Liver (tissue), 9 donors: ENCODE data around the gene ULBP1. TPM values are rescaled to one million over a fixed set of nuclear protein-coding genes. Genes with fewer than 3 reads are reported as not detected.

Experiments used
- DNase-seq: peaks from one replicate; pipeline ENCODE4 v3.0.0-alpha.2; 2017; ENCODE audit warnings: low spot score
- H3K27ac ChIP-seq, 2 donors: one replicate each; pipeline ENCODE4 v1.7.0; 2013; ENCODE audit warnings: inconsistent platforms in 2 of 2, low read length in 2 of 2, control low read depth in 1 of 2, low read depth in 1 of 2, mild to moderate bottlenecking in 1 of 2
- H3K27me3 ChIP-seq, 4 donors: one replicate each; pipeline versions ENCODE4 v1.6.1 to v1.7.0; 2013; ENCODE audit warnings: low read length in 3 of 4, inconsistent platforms in 1 of 4, mild to moderate bottlenecking in 1 of 4, moderate library complexity in 1 of 4; ENCODE audit not compliant: control insufficient read depth in 4 of 4, insufficient read depth in 4 of 4
- H3K36me3 ChIP-seq, 4 donors: one replicate each; pipeline versions ENCODE4 v1.6.1 to v1.7.0; 2013; ENCODE audit warnings: low read length in 3 of 4, mild to moderate bottlenecking in 3 of 4, low read depth in 1 of 4, moderate library complexity in 1 of 4; ENCODE audit not compliant: control insufficient read depth in 4 of 4, insufficient read depth in 3 of 4
- H3K4me1 ChIP-seq, 4 donors: one replicate each; pipeline versions ENCODE4 v1.6.1 to v1.7.0; 2013; ENCODE audit warnings: low read length in 3 of 4, mild to moderate bottlenecking in 3 of 4, moderate library complexity in 1 of 4; ENCODE audit not compliant: control insufficient read depth in 4 of 4, insufficient read depth in 4 of 4
- H3K4me3 ChIP-seq, 3 donors: one replicate each; pipeline versions ENCODE4 v1.6.1 to v1.7.0; 2013; ENCODE audit warnings: low read length in 3 of 3, control low read depth in 1 of 3, low read depth in 1 of 3, mild to moderate bottlenecking in 1 of 3
- H3K9ac ChIP-seq, 2 donors: one replicate each; pipeline ENCODE4 v1.7.0; 2013; ENCODE audit warnings: low read length in 2 of 2, mild to moderate bottlenecking in 2 of 2, moderate library complexity in 2 of 2, control low read depth in 1 of 2, low read depth in 1 of 2
- H3K9me3 ChIP-seq, 4 donors: one replicate each; pipeline versions ENCODE4 v1.6.1 to v1.7.0; 2013; ENCODE audit warnings: low read length in 3 of 4; ENCODE audit not compliant: control insufficient read depth in 4 of 4
- ATF3 ChIP-seq: IDR thresholded peaks from 2 replicates; pipeline ENCODE4 v1.6.1; 2016; ENCODE audit warnings: antibody characterized with exemption
- EGR1 ChIP-seq, 2 donors: IDR thresholded peaks; 2 replicates each; pipeline ENCODE4 v1.6.1; 2016 to 2018; ENCODE audit warnings: antibody characterized with exemption in 2 of 2, low read depth in 2 of 2
- FOXA1 ChIP-seq: IDR thresholded peaks from 2 replicates; pipeline ENCODE4 v1.6.1; 2016; ENCODE audit warnings: antibody characterized with exemption
- FOXA2 ChIP-seq: IDR thresholded peaks from 2 replicates; pipeline ENCODE4 v1.6.1; 2016; ENCODE audit warnings: antibody characterized with exemption
- GABPA ChIP-seq, 2 donors: IDR thresholded peaks in 1 of 2; conservative IDR thresholded peaks in 1 of 2; 2 replicates each; pipeline ENCODE4 v1.6.1; 2016; ENCODE audit warnings: antibody characterized with exemption in 2 of 2, mild to moderate bottlenecking in 1 of 2, moderate library complexity in 1 of 2
- HNF4A ChIP-seq, 2 donors: conservative IDR thresholded peaks; 2 replicates each; pipeline ENCODE4 v1.6.1; 2016; ENCODE audit warnings: antibody characterized with exemption in 2 of 2, mild to moderate bottlenecking in 2 of 2
- HNF4G ChIP-seq: IDR thresholded peaks from 2 replicates; pipeline ENCODE4 v1.6.1; 2016; ENCODE audit warnings: antibody characterized with exemption
- JUND ChIP-seq, 2 donors: IDR thresholded peaks; 2 replicates each; pipeline ENCODE4 v1.6.1; 2016; ENCODE audit warnings: antibody characterized with exemption in 2 of 2
- NR2F2 ChIP-seq: IDR thresholded peaks from 2 replicates; pipeline ENCODE4 v1.6.1; 2016; ENCODE audit warnings: antibody characterized with exemption
- SP1 ChIP-seq: IDR thresholded peaks from 2 replicates; pipeline ENCODE4 v1.6.1; 2018; ENCODE audit warnings: antibody characterized with exemption, mild to moderate bottlenecking
- YY1 ChIP-seq: IDR thresholded peaks from 2 replicates; pipeline ENCODE4 v1.6.1; 2016; ENCODE audit warnings: antibody characterized with exemption, mild to moderate bottlenecking
- WGBS: extraction: QIAGEN DNeasy Blood & Tissue Kit; methylation state at CpG from one replicate; pipeline ENCODE4 v1.1.7; 2013; 5-methylcytosine and 5-hydroxymethylcytosine counted together
- polyA plus RNA-seq, 2 donors: library from polyadenylated mRNA; stranded (reverse) in 1 of 2; unstranded in 1 of 2; fragments of 200-250 nt in 1 of 2; fragments of >200 nt in 1 of 2; fragmentation: Nextera tagmentation in 1 of 2; extraction: Ambion mirVana in 1 of 2; gene quantifications; one replicate each; pipeline versions ENCODE4 v1.2.1 to v1.2.3, GENCODE V29; 2013 to 2015
- total RNA-seq, 2 donors: library from RNA; depleted of rRNA; stranded (reverse); fragments of >200 nt; gene quantifications; one replicate each; pipeline ENCODE4 v1.2.3, GENCODE V29; 2014
- TF ChIP-seq, protein P1 (sequence below): fragments of 150-350 bp; IDR thresholded peaks from 2 replicates; pipeline ENCODE4 v1.5.1; 2017; ENCODE audit warnings: improper control_type of control experiment, low read depth, low read length; ENCODE audit not compliant: missing input control
- TF ChIP-seq, protein P2 (sequence below): IDR thresholded peaks from 2 replicates; pipeline ENCODE4 v1.6.1; 2016; ENCODE audit warnings: antibody characterized with exemption, mild to moderate bottlenecking
- TF ChIP-seq, protein P3 (sequence below): IDR thresholded peaks from 2 replicates; pipeline ENCODE4 v1.6.1; 2016; ENCODE audit warnings: antibody characterized with exemption
- TF ChIP-seq, protein P4 (sequence below): IDR thresholded peaks from 2 replicates; pipeline ENCODE4 v1.6.1; 2016; ENCODE audit warnings: antibody characterized with exemption
- donor health status: healthy.
- donor health status: healthy.
- donor health status: healthy.
- donor health status: healthy.
- donor health status: healthy.

Gene ULBP1
- total and polyA plus RNA-seq, 4 donors = under 0.01 to 0.05 (median 0.03) TPM; not detected in 1

DNA sequence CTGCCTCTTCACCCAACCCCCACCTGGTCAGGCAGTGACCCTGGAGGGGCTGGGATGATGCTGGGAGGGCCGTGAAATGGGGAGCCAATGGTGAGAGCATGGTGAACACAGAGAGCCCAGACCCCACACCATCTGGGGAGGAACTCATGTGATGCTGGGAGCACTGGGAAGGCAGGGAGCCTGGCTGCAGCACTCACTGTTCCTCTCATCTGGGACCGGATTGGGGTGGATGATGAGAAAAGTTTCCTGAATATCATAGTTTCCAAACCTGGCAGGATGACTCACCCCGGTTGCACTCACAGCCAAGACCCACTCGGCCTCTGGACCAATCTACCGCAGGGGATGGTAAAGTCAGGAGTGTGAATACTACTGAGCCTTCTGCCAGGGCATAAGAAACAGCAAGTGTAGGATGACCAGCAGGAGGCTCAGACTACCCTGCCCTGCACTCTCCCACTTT lies 21.8 kb downstream of the ULBP1 start:
- WGBS = 24% methylated on average over 5 of the region's 5 CpGs
- H3K4me3 ChIP-seq = no peak overlapping the region
- DNase-seq = no peak
- H3K4me1 ChIP-seq = peaks cover 0 to 9% (median 7%) of the 10 kb centered on the region in 4 donors
- peaks cover 5 to 28% (median 16%) of the 10 kb centered on the region in 4 donors for H3K27me3 ChIP-seq
- H3K27ac ChIP-seq = no peak overlapping the region
- no peak for TF ChIP-seq HNF4A (conservative IDR thresholded peaks at IDR 0.05)
- no peak for TF ChIP-seq YY1
- TF ChIP-seq ATF3 = no peak
- H3K9me3 ChIP-seq = peaks cover 0 to 7% (median 4%) of the 10 kb centered on the region in 4 donors
- no peak overlapping the region for H3K9ac ChIP-seq
- H3K36me3 ChIP-seq = no peaks in the 10 kb centered on the region

DNA sequence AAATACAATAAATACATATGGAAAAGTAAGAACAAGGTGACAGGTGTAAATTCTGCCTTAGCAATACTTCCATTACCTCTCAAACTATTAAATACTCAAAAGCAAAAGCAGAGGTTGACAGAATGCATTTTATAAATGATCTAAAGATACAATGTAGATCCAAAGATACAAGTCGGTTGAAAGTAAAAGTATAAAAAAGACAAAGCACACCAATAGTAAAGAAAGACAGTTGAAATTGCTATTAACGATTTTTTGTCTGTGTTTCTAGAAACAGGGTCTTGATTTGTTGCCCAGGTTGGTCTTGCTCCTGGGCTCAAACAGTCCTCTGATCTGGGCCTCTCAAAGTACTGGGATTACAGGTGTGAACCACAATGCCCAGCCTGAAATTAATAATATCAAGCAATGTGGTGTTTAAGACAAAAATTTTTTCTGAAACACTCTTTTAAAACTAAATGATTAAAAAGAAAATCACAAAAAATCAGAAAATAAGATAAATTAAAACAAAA lies 23.9 kb downstream of the ULBP1 start:
- Histone ChIP-seq H3K9ac (no peak overlapping the region), H3K4me1 (peaks cover 0 to 16% (median 9%) of the 10 kb centered on the region in 4 donors), H3K27me3 (peaks cover 5 to 36% (median 20%) of the 10 kb centered on the region in 4 donors), H3K4me3 (no peak overlapping the region), H3K27ac (no peak overlapping the region), H3K36me3 (no peaks in the 10 kb centered on the region), H3K9me3 (peaks cover 0 to 7% (median 4%) of the 10 kb centered on the region in 4 donors)
- DNase-seq = no peak
- WGBS = 33% methylated on average over 2 of the region's 2 CpGs
- TF ChIP-seq NR2F2 (no peak), FOXA2 (no peak), SP1 (no peak), FOXA1 (no peak), HNF4G (no peak), EGR1 (IDR thresholded peaks at IDR 0.05; ENCODE audit: low read depth in 2 of 2) (no peak), JUND (IDR thresholded peaks at IDR 0.05) (no peak), GABPA (IDR thresholded peaks at IDR 0.05 in 1 of 2, conservative IDR thresholded peaks at IDR 0.05 in 1 of 2) (no peak)
- TF ChIP-seq, protein P1, sequence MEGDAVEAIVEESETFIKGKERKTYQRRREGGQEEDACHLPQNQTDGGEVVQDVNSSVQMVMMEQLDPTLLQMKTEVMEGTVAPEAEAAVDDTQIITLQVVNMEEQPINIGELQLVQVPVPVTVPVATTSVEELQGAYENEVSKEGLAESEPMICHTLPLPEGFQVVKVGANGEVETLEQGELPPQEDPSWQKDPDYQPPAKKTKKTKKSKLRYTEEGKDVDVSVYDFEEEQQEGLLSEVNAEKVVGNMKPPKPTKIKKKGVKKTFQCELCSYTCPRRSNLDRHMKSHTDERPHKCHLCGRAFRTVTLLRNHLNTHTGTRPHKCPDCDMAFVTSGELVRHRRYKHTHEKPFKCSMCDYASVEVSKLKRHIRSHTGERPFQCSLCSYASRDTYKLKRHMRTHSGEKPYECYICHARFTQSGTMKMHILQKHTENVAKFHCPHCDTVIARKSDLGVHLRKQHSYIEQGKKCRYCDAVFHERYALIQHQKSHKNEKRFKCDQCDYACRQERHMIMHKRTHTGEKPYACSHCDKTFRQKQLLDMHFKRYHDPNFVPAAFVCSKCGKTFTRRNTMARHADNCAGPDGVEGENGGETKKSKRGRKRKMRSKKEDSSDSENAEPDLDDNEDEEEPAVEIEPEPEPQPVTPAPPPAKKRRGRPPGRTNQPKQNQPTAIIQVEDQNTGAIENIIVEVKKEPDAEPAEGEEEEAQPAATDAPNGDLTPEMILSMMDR = no peak
- TF ChIP-seq, protein P2, sequence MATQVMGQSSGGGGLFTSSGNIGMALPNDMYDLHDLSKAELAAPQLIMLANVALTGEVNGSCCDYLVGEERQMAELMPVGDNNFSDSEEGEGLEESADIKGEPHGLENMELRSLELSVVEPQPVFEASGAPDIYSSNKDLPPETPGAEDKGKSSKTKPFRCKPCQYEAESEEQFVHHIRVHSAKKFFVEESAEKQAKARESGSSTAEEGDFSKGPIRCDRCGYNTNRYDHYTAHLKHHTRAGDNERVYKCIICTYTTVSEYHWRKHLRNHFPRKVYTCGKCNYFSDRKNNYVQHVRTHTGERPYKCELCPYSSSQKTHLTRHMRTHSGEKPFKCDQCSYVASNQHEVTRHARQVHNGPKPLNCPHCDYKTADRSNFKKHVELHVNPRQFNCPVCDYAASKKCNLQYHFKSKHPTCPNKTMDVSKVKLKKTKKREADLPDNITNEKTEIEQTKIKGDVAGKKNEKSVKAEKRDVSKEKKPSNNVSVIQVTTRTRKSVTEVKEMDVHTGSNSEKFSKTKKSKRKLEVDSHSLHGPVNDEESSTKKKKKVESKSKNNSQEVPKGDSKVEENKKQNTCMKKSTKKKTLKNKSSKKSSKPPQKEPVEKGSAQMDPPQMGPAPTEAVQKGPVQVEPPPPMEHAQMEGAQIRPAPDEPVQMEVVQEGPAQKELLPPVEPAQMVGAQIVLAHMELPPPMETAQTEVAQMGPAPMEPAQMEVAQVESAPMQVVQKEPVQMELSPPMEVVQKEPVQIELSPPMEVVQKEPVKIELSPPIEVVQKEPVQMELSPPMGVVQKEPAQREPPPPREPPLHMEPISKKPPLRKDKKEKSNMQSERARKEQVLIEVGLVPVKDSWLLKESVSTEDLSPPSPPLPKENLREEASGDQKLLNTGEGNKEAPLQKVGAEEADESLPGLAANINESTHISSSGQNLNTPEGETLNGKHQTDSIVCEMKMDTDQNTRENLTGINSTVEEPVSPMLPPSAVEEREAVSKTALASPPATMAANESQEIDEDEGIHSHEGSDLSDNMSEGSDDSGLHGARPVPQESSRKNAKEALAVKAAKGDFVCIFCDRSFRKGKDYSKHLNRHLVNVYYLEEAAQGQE = no peak
- TF ChIP-seq, protein P3, sequence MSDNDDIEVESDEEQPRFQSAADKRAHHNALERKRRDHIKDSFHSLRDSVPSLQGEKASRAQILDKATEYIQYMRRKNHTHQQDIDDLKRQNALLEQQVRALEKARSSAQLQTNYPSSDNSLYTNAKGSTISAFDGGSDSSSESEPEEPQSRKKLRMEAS = no peak
- TF ChIP-seq, protein P4, sequence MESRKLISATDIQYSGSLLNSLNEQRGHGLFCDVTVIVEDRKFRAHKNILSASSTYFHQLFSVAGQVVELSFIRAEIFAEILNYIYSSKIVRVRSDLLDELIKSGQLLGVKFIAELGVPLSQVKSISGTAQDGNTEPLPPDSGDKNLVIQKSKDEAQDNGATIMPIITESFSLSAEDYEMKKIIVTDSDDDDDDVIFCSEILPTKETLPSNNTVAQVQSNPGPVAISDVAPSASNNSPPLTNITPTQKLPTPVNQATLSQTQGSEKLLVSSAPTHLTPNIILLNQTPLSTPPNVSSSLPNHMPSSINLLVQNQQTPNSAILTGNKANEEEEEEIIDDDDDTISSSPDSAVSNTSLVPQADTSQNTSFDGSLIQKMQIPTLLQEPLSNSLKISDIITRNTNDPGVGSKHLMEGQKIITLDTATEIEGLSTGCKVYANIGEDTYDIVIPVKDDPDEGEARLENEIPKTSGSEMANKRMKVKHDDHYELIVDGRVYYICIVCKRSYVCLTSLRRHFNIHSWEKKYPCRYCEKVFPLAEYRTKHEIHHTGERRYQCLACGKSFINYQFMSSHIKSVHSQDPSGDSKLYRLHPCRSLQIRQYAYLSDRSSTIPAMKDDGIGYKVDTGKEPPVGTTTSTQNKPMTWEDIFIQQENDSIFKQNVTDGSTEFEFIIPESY = no peak
